IMR-90 (cell line): ENCODE data around the gene GNL3. TPM values are rescaled to one million over a fixed set of nuclear protein-coding genes. Genes with fewer than 3 reads are reported as not detected.

Experiments
- ATAC-seq: fragments of 200-7000 bp; cut with Tn5 transposase; 2 replicates; pipeline ENCODE4 v1.9.1; 2020; ENCODE audit warnings: low read depth, mild to moderate bottlenecking, moderate library complexity
- BruUV-seq: library from RNA; stranded (reverse); fragments of 400-500 nt; replicated peaks from 2 replicates; lab custom pipeline; 2021; lab: Mats Ljungman, UMichigan
- CTCF ChIA-PET: fragments of 300-600 bp; formaldehyde crosslinking; extraction: SDS; loops from one replicate; lab custom pipeline; 2021; ENCODE audit warnings: antibody characterized with exemption; lab: Yijun Ruan, JAX
- POLR2A ChIA-PET: fragments of 300-600 bp; sonication (Branson Sonifier 250); formaldehyde crosslinking; loops from one replicate; lab custom pipeline; 2022; ENCODE audit warnings: antibody characterized with exemption; ENCODE audit not compliant: unreplicated experiment; lab: Charles Lee
- DNase-seq: peaks from one replicate; pipeline ENCODE4 v3.0.0; 2013
- H2AFZ ChIP-seq: replicated peaks from 2 replicates; pipeline ENCODE3; 2013; ENCODE audit warnings: low read length, mild to moderate bottlenecking; ENCODE audit not compliant: poor library complexity
- H2AK5ac ChIP-seq: 2 replicates; pipeline ENCODE4 v1.6.1; 2013; ENCODE audit warnings: low read depth, low read length, inconsistent platforms
- H2AK9ac ChIP-seq: replicated peaks from 2 replicates; pipeline ENCODE3; 2013; ENCODE audit warnings: mild to moderate bottlenecking, low read depth, low read length, moderate library complexity; ENCODE audit not compliant: poor library complexity
- H2BK120ac ChIP-seq: 2 replicates; pipeline ENCODE4 v1.6.1; 2013; ENCODE audit warnings: low read depth, low read length, inconsistent platforms
- H2BK15ac ChIP-seq: 3 replicates; pipeline ENCODE4 v1.6.1; 2013; ENCODE audit warnings: low read depth, low read length, inconsistent platforms
- H2BK20ac ChIP-seq: 2 replicates; pipeline ENCODE4 v1.6.1; 2013; ENCODE audit warnings: low read depth, mild to moderate bottlenecking, inconsistent platforms, low read length, moderate library complexity
- H2BK5ac ChIP-seq: 2 replicates; pipeline ENCODE4 v1.6.1; 2013; ENCODE audit warnings: mild to moderate bottlenecking, low read depth, low read length, inconsistent platforms; ENCODE audit not compliant: poor library complexity, severe bottlenecking
- H3K14ac ChIP-seq: replicated peaks from 2 replicates; pipeline ENCODE4 v1.6.1; 2013; ENCODE audit warnings: low read depth, low read length, inconsistent platforms
- H3K18ac ChIP-seq: 2 replicates; pipeline ENCODE4 v1.6.1; 2013; ENCODE audit warnings: low read depth, low read length, control low read depth
- H3K23ac ChIP-seq: 2 replicates; pipeline ENCODE4 v1.6.1; 2013; ENCODE audit warnings: low read depth, low read length, inconsistent platforms
- H3K27ac ChIP-seq: 2 replicates; pipeline ENCODE4 v1.5.1; 2013; ENCODE audit warnings: mild to moderate bottlenecking, control low read depth, low read length; ENCODE audit not compliant: insufficient read depth
- H3K27me3 ChIP-seq: 2 replicates; pipeline ENCODE4 v1.6.1; 2013; ENCODE audit warnings: low read length; ENCODE audit not compliant: control insufficient read depth, insufficient read depth
- H3K36me3 ChIP-seq: 2 replicates; pipeline ENCODE4 v1.6.1; 2013; ENCODE audit warnings: low read length, mixed read lengths; ENCODE audit not compliant: control insufficient read depth, insufficient read depth
- H3K4ac ChIP-seq: 2 replicates; pipeline ENCODE4 v1.6.1; 2013; ENCODE audit warnings: low read depth, low read length, inconsistent platforms
- H3K4me1 ChIP-seq: 2 replicates; pipeline ENCODE4 v1.6.1; 2013; ENCODE audit warnings: low read length, mixed read lengths; ENCODE audit not compliant: control insufficient read depth, insufficient read depth
- H3K4me2 ChIP-seq: 2 replicates; pipeline ENCODE4 v1.6.1; 2013; ENCODE audit warnings: low read depth, mild to moderate bottlenecking, control low read depth, low read length, moderate library complexity
- H3K4me3 ChIP-seq: 2 replicates; pipeline ENCODE4 v1.5.1; 2013; ENCODE audit warnings: low read depth, mild to moderate bottlenecking, control low read depth, low read length, moderate library complexity; ENCODE audit not compliant: insufficient read depth
- H3K56ac ChIP-seq: 2 replicates; pipeline ENCODE4 v1.6.1; 2013; ENCODE audit warnings: low read length, inconsistent platforms; ENCODE audit not compliant: insufficient read depth; ENCODE audit errors: extremely low read depth
- H3K79me1 ChIP-seq, 2 experiments: 2 replicates each; pipeline ENCODE4 v1.6.1; 2013; ENCODE audit warnings: low read length in 2 of 2, inconsistent platforms in 1 of 2, low read depth in 1 of 2
- H3K9ac ChIP-seq: 2 replicates; pipeline ENCODE4 v1.6.1; 2013; ENCODE audit warnings: low read depth, low read length, control low read depth
- H3K9me1 ChIP-seq: 2 replicates; pipeline ENCODE4 v1.6.1; 2013; ENCODE audit warnings: low read length, inconsistent platforms; ENCODE audit not compliant: insufficient read depth
- H3K9me3 ChIP-seq: 2 replicates; pipeline ENCODE4 v1.6.1; 2013; ENCODE audit warnings: low read length; ENCODE audit not compliant: control insufficient read depth, insufficient read depth
- H4K20me1 ChIP-seq: 2 replicates; pipeline ENCODE4 v1.6.1; 2013; ENCODE audit warnings: low read length, inconsistent platforms; ENCODE audit not compliant: insufficient read depth
- H4K5ac ChIP-seq: 2 replicates; pipeline ENCODE4 v1.6.1; 2013; ENCODE audit warnings: mild to moderate bottlenecking, low read depth, low read length, control low read depth
- H4K8ac ChIP-seq, 2 experiments: 2 replicates each; pipeline ENCODE4 v1.6.1; 2013; ENCODE audit warnings: low read depth in 2 of 2, low read length in 2 of 2, control low read depth in 1 of 2, inconsistent platforms in 1 of 2
- H4K91ac ChIP-seq: 2 replicates; pipeline ENCODE4 v1.6.1; 2013; ENCODE audit warnings: low read depth, low read length, inconsistent platforms; ENCODE audit not compliant: insufficient read depth
- CHD1 ChIP-seq: IDR thresholded peaks from 2 replicates; pipeline ENCODE4 v1.6.1; 2012; ENCODE audit warnings: low read depth, low read length, improper control_type of control experiment
- CTCF ChIP-seq: conservative IDR thresholded peaks from 2 replicates; pipeline ENCODE4 v1.5.1; 2012; ENCODE audit warnings: mild to moderate bottlenecking, low read depth, low read length, improper control_type of control experiment
- MAFK ChIP-seq: IDR thresholded peaks from 2 replicates; pipeline ENCODE4 v1.6.1; 2012; ENCODE audit warnings: low read depth, low read length, improper control_type of control experiment
- NFE2L2 ChIP-seq: fragments of 150-350 bp; IDR thresholded peaks from 2 replicates; pipeline ENCODE4 v1.6.1; 2016; ENCODE audit warnings: low read depth, mild to moderate bottlenecking, low read length
- POLR2A ChIP-seq: IDR thresholded peaks from 2 replicates; pipeline ENCODE4 v1.6.1; 2012; ENCODE audit warnings: mild to moderate bottlenecking, low read depth, low read length
- RCOR1 ChIP-seq: IDR thresholded peaks from 2 replicates; pipeline ENCODE4 v1.6.1; 2012; ENCODE audit warnings: mild to moderate bottlenecking, low read length, improper control_type of control experiment; ENCODE audit not compliant: insufficient replicate concordance
- dilution Hi-C: fragments of 300-500 bp; cut with HindIII; formaldehyde crosslinking; loops from one replicate; pipeline ENCODE4 v1.14.3; 2018; ENCODE audit warnings: low sequenced_read_pairs; ENCODE audit not compliant: unreplicated experiment
- in situ Hi-C: fragments of 300-500 bp; cut with MboI; formaldehyde crosslinking; loops from 3 replicates; pipeline ENCODE4 v1.14.3; 2019; ENCODE audit warnings: low sequenced_read_pairs, inconsistent platforms, mixed read lengths
- intact Hi-C: fragments of 100-400 bp; cut with micrococcal nuclease; formaldehyde crosslinking; loops from 2 replicates; pipeline ENCODE4 v1.10.0; 2022
- polyA plus RNA-seq, 3 experiments: library from polyadenylated mRNA; depleted of rRNA; stranded (reverse); fragments of >200 nt; gene quantifications; 2 replicates each; pipeline ENCODE4 v1.2.3, GENCODE V29; 2012; ENCODE audit warnings: low replicate concordance in 1 of 3
- total RNA-seq: library from RNA; depleted of rRNA; stranded (reverse); fragments of >200 nt; gene quantifications from 2 replicates; pipeline ENCODE4 v1.2.3, GENCODE V29; 2012

Gene GNL3
- total and polyA plus RNA-seq, 2 of the 4 experiments (the other 2 are of a cell fraction), result 66.0 to 90.4 TPM

- Histone ChIP-seq H3K36me3 (no peaks in the 10 kb centered on the region; the same call in 1 of the 2 replicates), H4K5ac (no peak overlapping the region), H2BK120ac (no peak overlapping the region), H3K14ac (no peak overlapping the region), H2AK5ac (no peak overlapping the region), H3K23ac (no peak overlapping the region), H3K4me3 (no peak overlapping the region), H2AFZ (no peak overlapping the region), H2BK20ac (no peak overlapping the region), H4K91ac (no peak overlapping the region), H3K4me1 (no peaks in the 10 kb centered on the region), H2AK9ac (no peak overlapping the region), H3K56ac (no peak overlapping the region), H3K27ac (no peak overlapping the region), H2BK15ac (no peak overlapping the region), H3K4me2 (no peak overlapping the region), H3K9me1 (no peaks in the 10 kb centered on the region), H3K27me3 (no peaks in the 10 kb centered on the region), H3K9ac (no peak overlapping the region), H4K20me1 (no peaks in the 10 kb centered on the region), H3K79me1 (no peaks in the 10 kb centered on the region), H3K9me3 (no peaks in the 10 kb centered on the region), H2BK5ac (no peak overlapping the region), H4K8ac (no peak overlapping the region), H3K18ac (no peak overlapping the region), H3K4ac (no peak overlapping the region)
- intact Hi-C loops, result no loop called here
- no TSS peak for BruUV-seq
- TF ChIP-seq CHD1 (no peak), RCOR1 (no peak), MAFK (no peak), NFE2L2 (no peak), CTCF (no peak), POLR2A (no peak)
- CTCF ChIA-PET, result no interaction called here
- no peak for ATAC-seq
- POLR2A ChIA-PET, result no interaction called here
- DNase-seq, result no peak
- in situ Hi-C loops, result no loop called here
- dilution Hi-C loops, result no loop called here
Measured at GRCh38 chr3:52719618-52720017, 33.8 kb downstream of the GNL3 start.
